ENCODE data around the gene FAM50B.

Gene FAM50B

DNA sequence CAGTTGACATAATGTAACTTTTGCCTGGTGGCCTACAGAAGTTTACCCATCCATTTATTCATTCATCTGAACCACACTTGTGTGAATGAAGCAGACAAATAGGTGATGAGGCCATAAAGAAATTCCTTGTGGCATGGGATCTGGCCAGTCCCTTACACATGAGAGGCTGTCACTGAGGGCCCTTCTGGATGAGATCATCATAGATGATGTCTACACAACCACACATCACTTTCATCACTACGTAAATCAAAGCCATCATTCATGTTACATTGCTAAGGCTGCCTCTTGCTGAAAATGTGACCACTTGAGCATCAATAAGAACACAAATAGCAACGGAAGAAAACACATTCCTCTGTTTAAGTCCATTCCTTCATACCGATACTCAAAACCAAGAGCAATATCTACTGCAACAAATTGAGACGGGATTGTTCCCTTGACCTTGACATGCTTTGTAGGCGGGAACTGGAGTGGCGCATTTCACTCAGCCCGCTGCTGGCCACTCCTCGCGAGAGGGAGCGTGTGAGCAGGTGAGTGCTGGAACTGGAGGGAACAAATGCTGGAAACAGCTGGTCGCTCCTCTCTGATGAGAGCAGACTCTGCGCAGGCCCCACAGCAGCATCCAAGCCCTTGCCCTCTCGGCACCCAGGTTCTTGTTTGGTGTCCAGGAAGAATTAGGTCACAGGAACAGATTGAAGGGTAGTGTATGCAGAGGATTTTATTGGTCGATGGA is 49.3 kb downstream of the FAM50B start:
- DNase-seq, result no peak

DNA sequence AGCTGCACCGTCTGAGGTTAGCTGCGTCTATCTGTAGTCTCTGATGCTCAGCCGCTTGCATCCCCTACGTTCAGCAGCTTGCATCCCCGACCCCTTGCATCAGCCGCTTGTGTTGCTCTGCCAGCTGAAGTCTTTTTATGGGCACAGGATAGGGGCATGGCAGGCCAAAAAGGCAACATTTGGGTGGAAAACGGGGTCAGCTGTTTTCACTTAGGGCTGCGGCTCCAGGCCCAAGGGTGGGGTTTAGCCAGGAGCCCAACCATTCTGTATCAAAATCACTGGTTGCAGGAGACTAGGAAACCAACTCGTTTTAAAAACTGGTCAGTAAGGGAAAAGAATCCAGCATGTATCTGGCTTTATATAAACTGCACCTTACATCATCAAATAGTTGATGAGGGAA is 49.9 kb downstream of the FAM50B start:
- no peak for DNase-seq

DNA sequence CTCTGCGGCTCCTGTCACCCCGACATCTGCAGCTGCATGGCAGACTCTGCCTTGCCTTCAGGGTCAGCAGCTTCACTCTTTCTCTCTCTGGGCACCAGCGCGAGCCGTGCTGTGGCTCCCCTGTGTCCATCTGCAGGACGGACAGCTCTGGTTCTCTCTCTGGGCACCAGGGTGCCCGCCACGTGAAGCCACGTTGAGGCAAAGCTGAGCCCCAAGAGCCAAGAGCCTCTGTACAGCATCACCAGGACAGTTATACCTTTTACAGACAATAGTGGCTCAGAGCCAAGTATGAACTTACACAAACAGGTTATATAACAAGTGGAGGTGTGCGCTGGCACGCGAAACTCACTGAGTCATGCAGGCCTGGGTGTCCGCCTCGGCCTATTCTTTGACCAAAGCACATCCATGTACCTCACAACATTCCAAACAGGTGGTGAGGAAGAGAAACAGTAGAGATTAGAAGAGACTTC is 50.8 kb downstream of the FAM50B start:
- DNase-seq, result no peak

All from eye (tissue), 1 donor.